ENCODE data around the gene STON2.

STON2 gene

DNA sequence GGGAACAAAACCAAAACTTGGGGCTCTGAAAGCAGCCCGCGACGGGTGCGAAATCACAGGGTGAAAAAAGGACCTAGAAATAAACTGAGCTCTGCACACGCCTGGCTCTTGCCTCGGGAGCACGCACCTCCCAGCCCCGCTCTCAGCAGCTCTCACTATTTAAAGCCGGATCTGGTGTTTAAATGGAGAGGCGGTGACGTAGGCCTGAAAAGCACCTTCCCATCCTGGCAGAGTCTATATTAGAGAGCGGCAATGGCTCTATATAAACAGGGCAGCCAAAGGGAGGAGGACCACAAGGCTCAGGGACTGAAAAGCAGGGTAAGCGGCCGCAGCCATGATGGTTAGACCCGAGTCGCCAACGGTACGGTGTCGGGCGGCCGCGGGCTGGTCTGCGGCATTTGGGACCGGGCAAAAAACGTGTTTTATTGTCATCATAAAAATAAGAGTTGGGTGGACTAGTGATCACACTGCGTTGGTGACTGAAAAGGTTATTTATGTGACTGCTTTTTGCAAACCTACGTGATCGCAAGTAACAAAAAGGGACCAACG, 180.8 kb downstream of the STON2 start:
- DNase-seq, result peak; percentile 89

GRCh38 chr14:81211844-81212243, 188.3 kb downstream of the STON2 start:
- DNase-seq, result no peak
